GM18507 (cell line): ENCODE data around the gene CLDN4.
"Not testable (repeated sequence)": the region's sequence is repeated elsewhere in the genome, so short reads cannot be mapped to it uniquely, and the experiment has no call there.

Source experiments
- DNase-seq: peaks from one replicate; pipeline ENCODE4 v3.0.0; 2011; ENCODE audit warnings: low read depth; ENCODE audit not compliant: insufficient read length; ENCODE audit errors: extremely low spot score
- FAIRE-seq: peaks from 2 replicates; lab custom pipeline; 2011; peaks lifted over from hg19 to GRCh38; lab: Jason Lieb, UNC

CLDN4 gene

DNA sequence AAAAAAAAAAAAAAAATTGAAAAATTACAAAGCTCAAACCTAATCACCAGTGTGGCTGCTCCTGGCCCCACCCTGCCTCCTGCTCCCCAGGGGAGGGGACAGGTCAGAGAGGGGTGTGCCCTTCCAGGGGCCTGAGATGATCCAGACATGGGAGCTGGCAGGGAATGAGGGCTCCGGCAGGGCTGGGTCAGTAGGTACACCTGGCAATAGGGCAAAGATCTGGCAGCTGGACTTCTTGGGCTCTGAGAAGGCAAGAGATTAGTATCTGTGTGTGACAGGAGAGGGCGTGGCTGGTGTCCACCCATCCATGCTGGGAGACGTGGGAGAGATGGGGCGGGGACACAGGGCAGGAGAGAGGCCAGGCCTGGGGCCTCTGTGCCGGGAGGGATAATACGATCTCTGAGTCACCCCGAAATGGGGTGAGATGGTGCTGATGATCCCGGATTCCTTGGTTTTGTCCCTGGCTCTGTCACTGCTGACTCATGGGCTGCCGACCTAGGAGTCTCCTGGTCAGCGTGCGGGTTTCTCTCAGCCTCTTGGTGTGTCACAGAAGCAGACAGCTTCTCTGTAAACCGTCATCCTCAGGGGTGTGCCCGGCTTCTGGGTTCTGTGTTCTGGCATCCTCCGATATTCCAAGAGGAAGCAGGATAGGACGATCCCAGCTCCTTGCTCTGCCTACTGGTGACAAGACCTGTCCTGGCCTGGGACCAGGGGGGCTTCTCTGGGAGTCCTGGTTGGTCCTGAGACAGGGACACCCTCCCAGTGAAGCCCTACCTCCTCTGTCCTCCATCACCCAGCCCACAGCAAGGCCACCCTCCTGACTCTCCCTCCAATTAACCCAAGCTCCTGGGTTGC is 8.2 kb upstream of the CLDN4 start:
- no peak for FAIRE-seq
- no peak for DNase-seq

DNA sequence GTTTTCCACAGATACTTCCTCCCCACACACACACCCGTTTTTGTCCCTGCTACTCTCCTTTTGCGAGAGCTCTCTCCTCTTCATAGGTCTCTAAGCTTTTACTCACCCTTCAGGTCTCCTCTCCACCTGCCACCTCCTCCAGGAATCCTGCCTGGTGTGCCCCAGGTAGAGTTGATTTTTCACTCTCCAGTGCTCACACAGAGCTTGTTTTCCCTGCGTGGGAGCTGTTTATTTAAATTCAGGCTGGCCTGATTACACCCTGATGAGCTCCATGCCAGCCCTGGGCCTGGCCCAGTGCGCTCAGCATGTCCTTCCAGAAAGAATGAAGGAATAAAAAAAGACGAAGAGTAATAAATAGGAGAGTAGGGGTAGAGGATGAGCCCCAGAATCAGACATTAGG is 7.5 kb upstream of the CLDN4 start:
- FAIRE-seq (no peak), DNase-seq (no peak)

DNA sequence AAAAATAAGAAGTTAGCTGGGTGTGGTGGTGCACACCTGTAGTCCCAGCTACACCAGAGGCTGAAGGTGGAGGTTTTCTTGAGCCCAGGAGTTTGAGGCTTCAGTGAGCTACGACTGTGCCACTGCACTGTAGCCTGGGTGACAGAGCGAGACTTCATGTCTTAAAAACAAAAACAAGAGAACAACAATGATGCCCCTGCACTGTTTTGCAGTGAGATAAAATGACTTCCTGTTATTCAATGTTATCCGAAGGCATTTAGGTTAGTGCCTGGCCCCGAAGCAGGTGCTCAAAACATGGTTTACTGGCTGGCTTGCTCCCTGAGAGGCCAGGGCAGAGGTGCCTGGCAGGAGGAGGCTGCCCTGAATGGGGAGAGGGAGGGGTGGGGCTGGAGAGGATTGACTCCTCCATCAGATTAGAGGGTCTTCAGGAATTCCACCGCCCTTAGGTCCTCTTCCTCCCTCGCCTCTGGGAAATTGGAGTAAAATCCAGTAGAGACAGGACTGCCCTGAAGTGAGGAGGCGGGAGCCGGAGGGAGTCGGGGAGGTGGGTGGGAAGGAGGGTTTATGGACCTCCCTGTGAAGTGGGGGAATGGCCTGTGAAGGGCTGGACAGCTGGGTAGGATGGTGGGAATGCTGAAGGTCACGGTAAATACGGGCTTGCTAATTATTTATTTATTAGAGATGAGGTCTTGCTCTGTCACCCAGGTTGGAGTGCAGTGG is 6.8 kb upstream of the CLDN4 start:
- no peak for FAIRE-seq
- no peak for DNase-seq

DNA sequence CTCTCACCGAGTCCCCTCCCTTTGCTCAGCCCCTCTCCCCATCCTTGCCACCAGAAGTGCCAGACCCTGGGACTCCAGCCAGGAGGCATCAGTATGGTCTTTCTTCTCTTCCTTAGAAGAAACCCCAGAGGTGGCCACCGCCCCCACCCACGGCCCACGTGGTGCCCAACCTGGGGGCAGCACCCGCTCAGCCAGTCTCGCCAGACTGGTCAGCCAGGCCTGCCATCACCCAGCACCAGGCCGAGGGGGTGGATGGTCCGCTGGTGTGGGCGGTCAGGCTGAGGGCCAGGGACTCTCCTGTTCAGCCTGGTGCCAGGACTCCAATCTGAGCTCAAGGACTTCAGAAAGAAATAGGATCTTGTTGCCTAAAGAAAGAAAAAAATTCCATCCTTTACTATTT is 5.8 kb upstream of the CLDN4 start:
- FAIRE-seq = no peak
- no peak for DNase-seq

DNA sequence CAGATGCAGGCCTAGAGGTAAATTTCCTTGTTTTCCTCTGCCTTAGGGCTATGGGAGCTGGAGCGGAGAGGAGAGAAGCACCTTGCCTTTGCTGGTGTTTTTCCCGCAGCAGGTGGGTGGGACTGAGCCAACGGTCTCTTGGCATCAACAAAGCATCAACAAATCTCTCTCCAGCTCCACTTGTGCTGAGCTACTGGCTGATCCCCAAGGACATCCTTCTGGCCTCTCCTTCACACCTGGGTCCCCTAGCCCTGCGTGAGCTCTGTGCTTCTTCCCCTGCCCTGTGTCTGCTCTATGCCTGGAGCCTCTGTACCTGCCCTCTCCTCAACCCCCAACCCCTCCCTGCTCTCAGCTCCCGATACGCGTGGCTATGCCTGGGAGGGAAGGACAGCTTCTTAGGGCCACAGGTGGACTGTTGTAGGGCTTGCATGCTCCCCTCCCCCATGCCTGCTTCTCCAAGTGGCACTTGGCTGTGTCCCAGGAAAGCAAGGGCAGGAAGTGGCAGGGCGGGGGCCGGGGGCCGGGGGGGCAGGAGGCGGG is 3.2 kb upstream of the CLDN4 start:
- DNase-seq = no peak
- no peak for FAIRE-seq

DNA sequence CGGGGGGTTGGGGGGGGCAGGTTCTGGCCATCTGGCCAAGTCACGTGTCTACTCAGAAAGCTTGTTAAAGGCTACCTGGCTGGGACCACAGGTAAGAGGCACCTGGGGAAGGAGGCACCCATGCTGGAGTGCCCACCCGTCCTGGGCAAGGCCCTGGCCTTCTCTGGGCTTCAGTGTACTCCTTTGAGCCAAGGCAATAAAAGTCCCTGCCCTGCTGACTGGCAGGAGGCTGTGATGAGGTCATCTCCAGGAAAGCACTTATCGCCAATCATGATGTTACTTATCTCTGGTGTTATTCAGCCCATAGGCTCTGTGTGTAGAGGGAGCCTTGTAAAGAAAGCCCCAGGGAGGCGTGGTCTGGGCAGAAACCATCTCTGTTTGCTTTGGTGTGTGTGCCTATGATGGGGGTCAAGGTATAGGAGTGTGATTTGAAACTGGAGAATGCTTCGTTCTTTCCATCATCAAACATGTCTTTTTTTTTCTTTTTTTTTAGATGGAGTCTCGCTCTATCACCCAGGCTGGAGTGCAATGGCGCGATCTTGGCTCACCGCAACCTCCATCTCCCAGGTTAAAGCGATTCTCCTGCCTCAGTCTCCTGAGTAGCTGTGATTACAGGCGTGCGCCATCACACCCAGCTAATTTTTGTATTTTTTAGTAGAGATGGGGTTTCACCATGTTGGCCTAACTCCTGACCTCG is 2.5 kb upstream of the CLDN4 start:
- DNase-seq = no peak
- FAIRE-seq = no peak

DNA sequence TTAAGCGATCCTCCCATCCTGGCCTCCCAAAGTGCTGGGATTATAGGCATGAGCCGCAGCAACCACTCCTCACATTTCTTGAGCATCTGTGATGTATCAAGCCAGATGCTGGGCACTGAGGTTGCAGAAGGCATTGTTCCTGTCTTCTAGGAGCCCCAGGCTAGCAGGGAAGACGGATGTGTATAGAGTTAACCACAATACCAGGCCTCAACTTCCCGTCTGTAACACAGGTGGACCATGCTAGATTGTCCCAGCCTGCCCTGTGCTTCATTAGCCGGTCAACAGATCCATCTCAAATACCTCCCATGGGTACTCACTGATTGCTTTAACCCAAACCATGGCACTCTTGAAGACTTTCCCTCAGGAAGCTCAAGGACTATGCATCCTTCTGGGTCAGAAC is 1.8 kb upstream of the CLDN4 start:
- DNase-seq (no peak), FAIRE-seq (no peak)

DNA sequence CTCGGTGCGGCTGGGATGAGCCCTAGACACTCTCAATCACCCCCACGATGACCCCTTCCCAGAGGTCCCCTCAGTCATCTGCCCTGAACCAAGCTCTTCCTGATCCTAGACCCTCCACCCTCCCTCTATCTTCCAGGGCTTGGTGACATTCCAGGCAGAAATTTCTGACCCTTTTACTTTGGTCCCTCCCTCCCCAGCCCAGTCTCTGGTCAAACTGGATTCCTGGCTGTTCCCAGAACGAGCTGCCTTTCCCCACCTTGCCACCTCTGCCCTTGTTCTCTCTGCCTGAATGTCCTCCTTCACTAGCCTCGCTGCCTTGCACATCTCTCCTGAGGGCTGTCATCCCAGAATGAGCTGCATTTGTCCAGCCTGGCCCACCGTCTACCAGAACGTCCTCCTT is 1.3 kb upstream of the CLDN4 start:
- FAIRE-seq (no peak), DNase-seq (no peak)

DNA sequence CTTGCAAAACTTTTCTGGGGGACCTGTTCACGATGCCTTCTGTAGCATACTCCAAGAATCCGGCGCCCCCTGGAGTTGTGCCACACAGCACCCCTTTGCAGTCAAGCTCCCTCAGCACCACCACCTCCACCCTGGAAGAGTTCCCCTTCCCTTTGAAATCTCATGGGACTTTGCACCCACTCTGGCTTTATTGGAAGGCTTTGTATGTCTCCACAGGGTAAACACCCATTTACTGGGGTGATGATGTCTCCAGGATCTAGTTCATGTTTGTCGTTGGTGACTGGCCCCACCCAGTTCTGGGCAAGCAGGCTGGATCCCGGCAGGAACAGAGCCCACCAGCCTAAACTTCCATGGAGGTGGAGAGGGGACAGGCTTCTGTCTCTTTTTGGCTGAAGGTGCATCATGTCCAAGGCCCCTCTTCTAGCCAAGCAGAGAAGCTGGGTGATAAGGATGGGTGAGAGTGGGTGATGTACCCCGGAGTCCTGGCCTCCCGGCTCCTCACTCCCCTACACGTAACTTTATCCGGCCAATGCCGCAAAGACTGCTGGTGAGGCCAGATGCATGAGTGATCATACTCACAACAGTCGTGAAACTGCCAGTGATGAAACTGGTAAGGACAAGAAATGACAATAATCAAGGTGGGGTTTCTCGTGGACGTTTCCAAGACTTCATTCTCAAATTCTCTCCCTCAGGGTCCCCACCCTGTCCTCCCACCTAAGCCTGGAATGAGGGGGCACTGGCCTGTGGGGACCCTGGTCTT is 695 bp upstream of the CLDN4 start:
- DNase-seq (no peak), FAIRE-seq (no peak)

DNA sequence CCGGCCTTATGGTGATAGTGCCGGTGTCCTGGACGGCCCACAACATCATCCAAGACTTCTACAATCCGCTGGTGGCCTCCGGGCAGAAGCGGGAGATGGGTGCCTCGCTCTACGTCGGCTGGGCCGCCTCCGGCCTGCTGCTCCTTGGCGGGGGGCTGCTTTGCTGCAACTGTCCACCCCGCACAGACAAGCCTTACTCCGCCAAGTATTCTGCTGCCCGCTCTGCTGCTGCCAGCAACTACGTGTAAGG is 713 bp downstream of the CLDN4 start:
- FAIRE-seq = no peak
- no peak for DNase-seq

DNA sequence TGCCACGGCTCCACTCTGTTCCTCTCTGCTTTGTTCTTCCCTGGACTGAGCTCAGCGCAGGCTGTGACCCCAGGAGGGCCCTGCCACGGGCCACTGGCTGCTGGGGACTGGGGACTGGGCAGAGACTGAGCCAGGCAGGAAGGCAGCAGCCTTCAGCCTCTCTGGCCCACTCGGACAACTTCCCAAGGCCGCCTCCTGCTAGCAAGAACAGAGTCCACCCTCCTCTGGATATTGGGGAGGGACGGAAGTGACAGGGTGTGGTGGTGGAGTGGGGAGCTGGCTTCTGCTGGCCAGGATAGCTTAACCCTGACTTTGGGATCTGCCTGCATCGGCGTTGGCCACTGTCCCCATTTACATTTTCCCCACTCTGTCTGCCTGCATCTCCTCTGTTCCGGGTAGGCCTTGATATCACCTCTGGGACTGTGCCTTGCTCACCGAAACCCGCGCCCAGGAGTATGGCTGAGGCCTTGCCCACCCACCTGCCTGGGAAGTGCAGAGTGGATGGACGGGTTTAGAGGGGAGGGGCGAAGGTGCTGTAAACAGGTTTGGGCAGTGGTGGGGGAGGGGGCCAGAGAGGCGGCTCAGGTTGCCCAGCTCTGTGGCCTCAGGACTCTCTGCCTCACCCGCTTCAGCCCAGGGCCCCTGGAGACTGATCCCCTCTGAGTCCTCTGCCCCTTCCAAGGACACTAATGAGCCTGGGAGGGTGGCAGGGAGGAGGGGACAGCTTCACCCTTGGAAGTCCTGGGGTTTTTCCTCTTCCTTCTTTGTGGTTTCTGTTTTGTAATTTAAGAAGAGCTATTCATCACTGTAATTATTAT is 1.2 kb downstream of the CLDN4 start:
- no peak for DNase-seq
- no peak for FAIRE-seq

DNA sequence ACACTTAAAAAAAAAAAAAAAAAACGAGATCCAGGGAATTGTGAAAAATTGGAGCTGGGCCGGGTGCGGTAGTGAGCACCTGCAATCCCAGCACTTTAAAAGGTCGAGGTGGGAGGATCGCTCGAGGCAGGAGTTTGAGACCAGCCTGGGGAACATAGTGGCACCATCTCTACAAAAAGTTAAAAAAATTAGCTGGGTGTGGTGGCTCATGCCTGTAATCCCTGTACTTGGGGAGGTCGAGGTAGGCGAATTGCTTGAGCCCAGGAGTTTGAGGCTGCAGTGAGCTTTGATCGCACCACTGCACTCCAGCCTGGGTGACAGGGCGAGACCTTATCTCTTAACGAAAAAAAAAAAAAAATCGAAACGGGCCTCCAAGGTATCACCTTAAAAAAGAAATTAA is 2.0 kb downstream of the CLDN4 start:
- FAIRE-seq = no peak
- no peak for DNase-seq

DNA sequence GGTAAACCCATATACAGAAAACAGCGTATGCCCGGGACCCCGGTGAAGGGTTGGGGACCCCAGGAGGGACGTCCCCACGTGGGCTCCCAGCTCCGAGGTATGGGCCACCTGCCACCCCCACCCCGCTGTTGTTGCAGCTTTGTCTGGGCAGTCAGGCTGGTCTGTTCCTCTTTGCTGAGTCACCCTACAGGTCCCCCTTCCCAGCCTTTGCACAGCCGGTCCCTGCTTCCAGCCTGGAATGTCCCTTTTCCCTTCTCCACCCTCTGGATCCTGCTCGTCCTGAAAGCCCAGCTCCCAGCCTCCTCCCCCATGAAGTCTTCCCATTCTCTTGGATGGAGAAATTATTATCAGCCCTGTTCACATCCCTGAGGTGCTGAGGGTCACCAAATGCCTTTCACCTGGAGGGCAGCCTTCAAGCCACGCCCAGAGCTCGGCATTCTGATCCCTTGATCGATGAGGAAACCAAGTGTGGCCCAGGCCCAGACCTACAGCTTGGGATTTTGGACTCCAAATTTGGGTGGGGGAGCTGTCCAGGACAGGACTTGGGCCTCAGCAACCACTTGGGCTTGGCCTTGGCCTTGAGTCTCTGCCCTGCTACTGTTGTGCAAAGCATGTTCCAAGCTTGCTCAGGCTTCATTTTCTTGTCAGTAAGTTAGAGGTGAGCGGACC is 2.6 kb downstream of the CLDN4 start:
- FAIRE-seq = no peak
- DNase-seq = no peak

DNA sequence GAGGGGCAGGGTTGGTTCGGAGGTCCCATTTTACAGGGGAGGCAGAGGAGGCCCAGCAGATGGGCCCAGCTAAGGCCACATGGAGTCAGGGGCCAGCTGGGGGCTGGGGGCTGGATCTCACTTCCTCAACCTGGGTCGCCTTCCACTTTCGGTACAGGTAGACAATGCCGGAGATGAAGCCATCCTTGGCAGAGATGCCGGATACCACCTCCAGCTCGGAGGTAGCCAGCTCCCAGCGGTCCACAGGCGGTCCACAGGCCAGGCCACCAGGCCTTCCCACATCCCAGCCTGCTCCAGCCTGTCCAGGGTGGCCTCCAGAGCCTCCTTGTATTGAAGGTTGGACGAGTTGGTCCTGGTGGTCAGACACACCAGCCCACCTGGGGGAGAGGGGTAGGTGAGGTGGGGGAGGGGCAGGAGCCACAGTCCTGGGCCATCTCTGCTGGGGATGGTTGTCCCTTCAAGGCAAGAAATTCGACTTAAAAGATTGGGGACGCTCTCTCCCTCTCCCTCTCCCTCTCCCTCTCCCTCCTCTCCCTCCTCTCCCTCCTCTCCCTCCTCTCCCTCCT is 3.9 kb downstream of the CLDN4 start:
- DNase-seq (no peak), FAIRE-seq (no peak)

DNA sequence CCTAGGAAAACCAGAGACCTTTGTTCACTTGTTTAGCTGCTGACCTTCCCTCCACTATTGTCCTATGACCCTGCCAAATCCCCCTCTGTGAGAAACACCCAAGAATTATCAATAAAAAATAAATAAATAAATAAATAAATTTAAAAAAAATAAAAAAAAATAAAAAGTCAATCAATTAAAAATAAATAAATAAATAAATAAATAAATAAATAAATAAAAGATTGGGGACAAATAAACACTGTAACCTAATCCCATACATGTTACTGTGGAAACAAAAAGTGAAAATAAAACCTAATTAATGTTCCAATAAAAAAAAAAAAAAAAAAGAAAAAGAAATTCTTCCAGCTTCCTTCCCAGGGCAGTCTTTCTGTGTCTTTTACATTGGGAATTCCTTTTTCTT is 6.4 kb downstream of the CLDN4 start:
- DNase-seq, FAIRE-seq: not testable (repeated sequence)

DNA sequence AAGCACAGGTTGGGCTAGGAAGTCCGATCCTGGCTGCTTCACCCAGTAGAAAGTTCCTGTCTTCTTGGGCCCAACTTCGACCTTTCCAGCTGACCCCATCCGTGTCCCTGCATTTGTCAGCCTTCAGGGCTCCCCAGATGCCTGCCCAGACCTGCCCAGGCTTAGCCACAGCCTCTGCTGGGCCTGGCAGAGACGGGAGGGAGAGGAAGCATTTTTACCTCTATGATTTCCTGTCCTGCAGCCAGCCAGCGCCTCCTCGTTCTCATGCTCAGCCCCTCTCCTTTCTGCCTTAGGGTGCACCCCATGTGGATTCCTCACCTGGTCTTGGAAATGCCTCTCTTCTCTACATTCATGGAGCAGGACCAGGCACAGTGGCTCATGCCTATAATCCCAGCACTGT is 7.8 kb downstream of the CLDN4 start:
- FAIRE-seq (no peak), DNase-seq (no peak)

DNA sequence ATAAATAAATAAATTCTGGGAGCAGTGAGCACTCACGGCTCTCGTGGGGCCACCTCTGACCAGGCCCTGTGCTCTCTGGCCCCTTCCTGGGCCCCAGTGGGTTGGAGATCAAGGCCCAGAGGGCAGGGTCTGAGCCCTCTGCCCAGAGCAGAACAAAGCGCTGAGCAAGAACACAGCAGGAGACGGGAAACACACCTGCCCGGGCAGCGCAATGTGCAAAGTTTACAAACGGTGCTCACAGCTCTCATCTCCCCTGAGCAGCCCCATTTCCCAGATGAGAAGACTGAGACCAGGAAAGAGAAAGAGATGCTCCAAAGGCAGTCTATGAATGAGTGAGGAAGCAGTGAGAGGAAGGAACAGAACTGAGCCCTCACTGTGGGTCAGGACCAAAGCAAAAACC is 8.5 kb downstream of the CLDN4 start:
- no peak for DNase-seq
- no peak for FAIRE-seq
